GM23338 (cell line): Measurements from ENCODE around the gene CASP10. TPM values are rescaled to one million over a fixed set of nuclear protein-coding genes. Genes with fewer than 3 reads are reported as not detected.

ENCODE experiments used
- ATAC-seq: fragments of 200-7000 bp; cut with Tn5 transposase; 3 replicates; pipeline ENCODE4 v1.9.1; 2020
- DNase-seq: peaks from one replicate; pipeline ENCODE4 v3.0.0-alpha.2; 2015; ENCODE audit warnings: low spot score
- H2AFZ ChIP-seq: fragments of 200-600 bp; sonication (generic); 2 replicates; pipeline ENCODE4 v1.8.0; 2016; ENCODE audit warnings: antibody characterized with exemption, mild to moderate bottlenecking, moderate library complexity
- H3F3A ChIP-seq: fragments of 200-600 bp; sonication (generic); replicated peaks from 2 replicates; pipeline ENCODE4 v1.8.0; 2017; ENCODE audit warnings: antibody characterized with exemption, mixed run types, low read depth
- H3K27ac ChIP-seq: fragments of 200-600 bp; sonication (generic); 2 replicates; pipeline ENCODE4 v1.6.1; 2016; ENCODE audit warnings: low read depth
- H3K27me3 ChIP-seq: fragments of 200-600 bp; sonication (generic); 2 replicates; pipeline ENCODE4 v1.8.0; 2016; ENCODE audit warnings: mild to moderate bottlenecking, mixed run types, moderate library complexity; ENCODE audit not compliant: insufficient read depth
- H3K36me3 ChIP-seq: fragments of 200-600 bp; sonication (generic); 2 replicates; pipeline ENCODE4 v1.8.0; 2016; ENCODE audit warnings: mild to moderate bottlenecking; ENCODE audit not compliant: insufficient read depth
- H3K4me1 ChIP-seq: fragments of 200-600 bp; sonication (generic); 2 replicates; pipeline ENCODE4 v1.8.0; 2016; ENCODE audit warnings: mild to moderate bottlenecking, moderate library complexity; ENCODE audit not compliant: insufficient read depth
- H3K4me2 ChIP-seq: fragments of 200-600 bp; sonication (generic); 2 replicates; pipeline ENCODE4 v1.7.1; 2017; ENCODE audit warnings: mixed run types
- H3K4me3 ChIP-seq: fragments of 200-600 bp; sonication (generic); 2 replicates; pipeline ENCODE4 v1.6.1; 2016; ENCODE audit warnings: mixed run types
- H3K79me2 ChIP-seq: fragments of 200-600 bp; sonication (generic); replicated peaks from 2 replicates; pipeline ENCODE4 v1.8.0; 2017; ENCODE audit warnings: mild to moderate bottlenecking; ENCODE audit not compliant: insufficient read depth
- H3K9me2 ChIP-seq: fragments of 200-600 bp; sonication (generic); 2 replicates; pipeline ENCODE4 v1.8.0; 2017; ENCODE audit not compliant: insufficient read depth
- H4K20me1 ChIP-seq: fragments of 200-600 bp; sonication (generic); replicated peaks from 2 replicates; pipeline ENCODE4 v1.8.0; 2017; ENCODE audit warnings: mild to moderate bottlenecking; ENCODE audit not compliant: insufficient read depth
- H3K27ac Mint-ChIP-seq: 2 replicates; pipeline ENCODE4 v1.8.0; 2020; ENCODE audit warnings: inconsistent platforms, mild to moderate bottlenecking, moderate library complexity, mixed read lengths
- H3K27me3 Mint-ChIP-seq: 3 replicates; pipeline ENCODE4 v1.8.0; 2022; ENCODE audit warnings: low read depth, mild to moderate bottlenecking, moderate library complexity, mixed read lengths, inconsistent platforms; ENCODE audit not compliant: insufficient read depth, poor library complexity
- H3K36me3 Mint-ChIP-seq: 3 replicates; pipeline ENCODE4 v1.8.0; 2021; ENCODE audit warnings: low read depth, mild to moderate bottlenecking, inconsistent platforms, moderate library complexity, mixed read lengths
- H3K4me1 Mint-ChIP-seq: 3 replicates; pipeline ENCODE4 v1.8.0; 2020; ENCODE audit warnings: mild to moderate bottlenecking, inconsistent platforms, mixed read lengths
- H3K4me3 Mint-ChIP-seq: 3 replicates; pipeline ENCODE4 v1.8.0; 2021; ENCODE audit warnings: moderate library complexity, mild to moderate bottlenecking, inconsistent platforms, mixed read lengths
- H3K9me3 Mint-ChIP-seq: 3 replicates; pipeline ENCODE4 v1.8.0; 2020; ENCODE audit warnings: moderate library complexity, mild to moderate bottlenecking, inconsistent platforms, mixed read lengths
- EZH2 ChIP-seq: fragments of 200-600 bp; sonication (generic); IDR thresholded peaks from one replicate; pipeline ENCODE4 v1.8.0; 2017; ENCODE audit warnings: antibody characterized with exemption, mild to moderate bottlenecking, low read depth; ENCODE audit not compliant: unreplicated experiment
- EZH2phosphoT487 ChIP-seq: fragments of 200-600 bp; sonication (generic); IDR thresholded peaks from one replicate; pipeline ENCODE4 v1.8.1; 2018; ENCODE audit warnings: antibody characterized with exemption; ENCODE audit not compliant: unreplicated experiment
- NANOG ChIP-seq: IDR thresholded peaks from 2 replicates; pipeline ENCODE4 v1.6.1; 2016; ENCODE audit warnings: antibody characterized with exemption, borderline replicate concordance
- ZNF114 ChIP-seq: fragments of 250-450 bp; sonication (Bioruptor Pico); IDR thresholded peaks from 2 replicates; pipeline ENCODE4 v1.5.0; 2020; ENCODE audit warnings: mild to moderate bottlenecking, moderate library complexity
- ZNF331 ChIP-seq: fragments of 250-450 bp; sonication (Bioruptor Pico); IDR thresholded peaks from 2 replicates; pipeline ENCODE4 v1.5.0; 2020; ENCODE audit warnings: low read depth, mild to moderate bottlenecking, moderate library complexity
- polyA plus RNA-seq: library from polyadenylated mRNA; unstranded; fragments of >200 nt; fragmentation: Nextera tagmentation; extraction: Ambion mirVana; gene quantifications from 2 replicates; pipeline ENCODE4 v1.2.1, GENCODE V29; 2016
- total RNA-seq: library from RNA; depleted of rRNA; stranded (reverse); fragments of >200 nt; shearing (Covaris generic); gene quantifications from 2 replicates; pipeline ENCODE4 v1.2.3, GENCODE V29; 2014
- TF ChIP-seq, protein P1 (sequence below): fragments of 250-450 bp; sonication (Bioruptor Pico); IDR thresholded peaks from 2 replicates; pipeline ENCODE4 v1.5.0; 2020; ENCODE audit warnings: mild to moderate bottlenecking, moderate library complexity
- TF ChIP-seq, protein P2 (sequence below): IDR thresholded peaks from one replicate; pipeline ENCODE4 v1.6.1; 2018; ENCODE audit warnings: antibody characterized with exemption; ENCODE audit not compliant: unreplicated experiment
- TF ChIP-seq, protein P3 (sequence below): IDR thresholded peaks from 2 replicates; pipeline ENCODE4 v1.6.1; 2016; ENCODE audit warnings: antibody characterized with exemption

CASP10 gene
- total and polyA plus RNA-seq, 2 experiments from 2014 or later = 1.9 to 3.5 TPM

DNA sequence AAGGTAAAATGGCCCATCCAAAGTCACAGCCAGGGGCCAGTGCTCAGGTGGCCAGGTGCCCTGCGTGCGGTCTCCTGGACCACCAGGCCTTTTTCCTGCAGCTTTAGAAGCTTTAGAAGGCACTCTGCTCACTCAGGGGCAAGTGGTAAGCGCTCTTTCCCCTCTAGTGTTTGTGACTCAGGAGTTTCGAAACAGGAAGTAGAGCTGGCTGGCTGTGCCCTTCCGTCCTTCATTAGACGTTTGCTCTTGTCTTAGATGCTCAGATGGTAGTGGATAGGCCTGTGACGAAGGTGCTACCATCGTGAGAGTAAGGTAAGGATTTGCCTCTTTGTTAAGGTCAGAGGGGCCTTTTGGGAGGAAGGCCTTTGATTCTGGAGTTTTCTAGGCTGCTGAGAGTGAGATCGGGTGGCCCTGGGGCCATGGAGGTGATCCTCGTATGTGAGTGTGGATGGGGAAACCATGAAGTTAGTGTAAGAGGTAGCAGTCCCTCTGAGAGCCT, 77.4 kb downstream of the CASP10 start, which contains the start of gene CASP8 (continued):
- TF ChIP-seq, protein P1, sequence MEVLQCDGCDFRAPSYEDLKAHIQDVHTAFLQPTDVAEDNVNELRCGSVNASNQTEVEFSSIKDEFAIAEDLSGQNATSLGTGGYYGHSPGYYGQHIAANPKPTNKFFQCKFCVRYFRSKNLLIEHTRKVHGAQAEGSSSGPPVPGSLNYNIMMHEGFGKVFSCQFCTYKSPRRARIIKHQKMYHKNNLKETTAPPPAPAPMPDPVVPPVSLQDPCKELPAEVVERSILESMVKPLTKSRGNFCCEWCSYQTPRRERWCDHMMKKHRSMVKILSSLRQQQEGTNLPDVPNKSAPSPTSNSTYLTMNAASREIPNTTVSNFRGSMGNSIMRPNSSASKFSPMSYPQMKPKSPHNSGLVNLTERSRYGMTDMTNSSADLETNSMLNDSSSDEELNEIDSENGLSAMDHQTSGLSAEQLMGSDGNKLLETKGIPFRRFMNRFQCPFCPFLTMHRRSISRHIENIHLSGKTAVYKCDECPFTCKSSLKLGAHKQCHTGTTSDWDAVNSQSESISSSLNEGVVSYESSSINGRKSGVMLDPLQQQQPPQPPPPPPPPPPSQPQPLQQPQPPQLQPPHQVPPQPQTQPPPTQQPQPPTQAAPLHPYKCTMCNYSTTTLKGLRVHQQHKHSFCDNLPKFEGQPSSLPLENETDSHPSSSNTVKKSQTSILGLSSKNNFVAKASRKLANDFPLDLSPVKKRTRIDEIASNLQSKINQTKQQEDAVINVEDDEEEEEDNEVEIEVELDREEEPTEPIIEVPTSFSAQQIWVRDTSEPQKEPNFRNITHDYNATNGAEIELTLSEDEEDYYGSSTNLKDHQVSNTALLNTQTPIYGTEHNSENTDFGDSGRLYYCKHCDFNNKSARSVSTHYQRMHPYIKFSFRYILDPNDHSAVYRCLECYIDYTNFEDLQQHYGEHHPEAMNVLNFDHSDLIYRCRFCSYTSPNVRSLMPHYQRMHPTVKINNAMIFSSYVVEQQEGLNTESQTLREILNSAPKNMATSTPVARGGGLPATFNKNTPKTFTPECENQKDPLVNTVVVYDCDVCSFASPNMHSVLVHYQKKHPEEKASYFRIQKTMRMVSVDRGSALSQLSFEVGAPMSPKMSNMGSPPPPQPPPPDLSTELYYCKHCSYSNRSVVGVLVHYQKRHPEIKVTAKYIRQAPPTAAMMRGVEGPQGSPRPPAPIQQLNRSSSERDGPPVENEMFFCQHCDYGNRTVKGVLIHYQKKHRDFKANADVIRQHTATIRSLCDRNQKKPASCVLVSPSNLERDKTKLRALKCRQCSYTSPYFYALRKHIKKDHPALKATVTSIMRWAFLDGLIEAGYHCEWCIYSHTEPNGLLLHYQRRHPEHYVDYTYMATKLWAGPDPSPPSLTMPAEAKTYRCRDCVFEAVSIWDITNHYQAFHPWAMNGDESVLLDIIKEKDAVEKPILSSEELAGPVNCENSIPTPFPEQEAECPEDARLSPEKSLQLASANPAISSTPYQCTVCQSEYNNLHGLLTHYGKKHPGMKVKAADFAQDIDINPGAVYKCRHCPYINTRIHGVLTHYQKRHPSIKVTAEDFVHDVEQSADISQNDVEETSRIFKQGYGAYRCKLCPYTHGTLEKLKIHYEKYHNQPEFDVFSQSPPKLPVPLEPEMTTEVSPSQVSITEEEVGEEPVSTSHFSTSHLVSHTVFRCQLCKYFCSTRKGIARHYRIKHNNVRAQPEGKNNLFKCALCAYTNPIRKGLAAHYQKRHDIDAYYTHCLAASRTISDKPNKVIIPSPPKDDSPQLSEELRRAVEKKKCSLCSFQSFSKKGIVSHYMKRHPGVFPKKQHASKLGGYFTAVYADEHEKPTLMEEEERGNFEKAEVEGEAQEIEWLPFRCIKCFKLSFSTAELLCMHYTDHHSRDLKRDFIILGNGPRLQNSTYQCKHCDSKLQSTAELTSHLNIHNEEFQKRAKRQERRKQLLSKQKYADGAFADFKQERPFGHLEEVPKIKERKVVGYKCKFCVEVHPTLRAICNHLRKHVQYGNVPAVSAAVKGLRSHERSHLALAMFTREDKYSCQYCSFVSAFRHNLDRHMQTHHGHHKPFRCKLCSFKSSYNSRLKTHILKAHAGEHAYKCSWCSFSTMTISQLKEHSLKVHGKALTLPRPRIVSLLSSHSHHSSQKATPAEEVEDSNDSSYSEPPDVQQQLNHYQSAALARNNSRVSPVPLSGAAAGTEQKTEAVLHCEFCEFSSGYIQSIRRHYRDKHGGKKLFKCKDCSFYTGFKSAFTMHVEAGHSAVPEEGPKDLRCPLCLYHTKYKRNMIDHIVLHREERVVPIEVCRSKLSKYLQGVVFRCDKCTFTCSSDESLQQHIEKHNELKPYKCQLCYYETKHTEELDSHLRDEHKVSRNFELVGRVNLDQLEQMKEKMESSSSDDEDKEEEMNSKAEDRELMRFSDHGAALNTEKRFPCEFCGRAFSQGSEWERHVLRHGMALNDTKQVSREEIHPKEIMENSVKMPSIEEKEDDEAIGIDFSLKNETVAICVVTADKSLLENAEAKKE (CRISPR knock-in tag) = no peak

DNA sequence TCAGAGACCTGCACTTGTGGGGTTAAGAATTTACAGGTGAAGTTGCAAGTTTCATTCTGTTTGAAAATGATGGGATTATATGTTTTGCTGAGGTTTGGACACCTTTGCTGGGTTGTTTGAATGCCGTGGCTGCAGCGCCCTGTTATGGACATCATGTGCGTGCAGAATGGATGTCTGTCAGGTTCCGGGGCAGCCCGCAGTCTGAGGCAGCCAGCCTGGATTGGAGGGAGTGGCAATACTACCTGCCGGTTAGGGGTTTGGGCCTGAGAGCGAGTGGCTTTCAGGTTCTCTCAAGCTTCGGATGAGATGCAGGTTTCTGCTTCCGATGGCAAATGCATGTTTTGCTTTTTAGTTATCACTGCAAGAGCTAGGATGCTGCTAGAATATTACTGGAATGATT, 78.5 kb downstream of the CASP10 start:
- H3K27me3 ChIP-seq = no peaks in the 10 kb centered on the region

More for the DNA sequence above, 78.5 kb downstream of the CASP10 start:
- Mint-ChIP-seq H3K4me3 (no peak overlapping the region), H3K27ac (no peak overlapping the region), H3K27me3 (peaks cover 8% of the 10 kb centered on the region), H3K9me3 (no peaks in the 10 kb centered on the region), H3K36me3 (0 out of 3 replicates have a peak, but pooled peaks cover 2% of the 10 kb centered on the region), H3K4me1 (peaks cover 22% of the 10 kb centered on the region)
- no peak overlapping the region for H3K27ac ChIP-seq
- no peak overlapping the region for H2AFZ ChIP-seq
- DNase-seq = peak; percentile 24
- H3K9me2 ChIP-seq = 0 out of 2 replicates have a peak, but pooled peaks cover 5% of the 10 kb centered on the region
- no peak overlapping the region for H3K4me3 ChIP-seq
- H3K36me3 ChIP-seq = no peaks in the 10 kb centered on the region
- no peaks in the 10 kb centered on the region for H3K79me2 ChIP-seq
- TF ChIP-seq EZH2 = no peak
- TF ChIP-seq NANOG = no peak
- TF ChIP-seq, protein P2, sequence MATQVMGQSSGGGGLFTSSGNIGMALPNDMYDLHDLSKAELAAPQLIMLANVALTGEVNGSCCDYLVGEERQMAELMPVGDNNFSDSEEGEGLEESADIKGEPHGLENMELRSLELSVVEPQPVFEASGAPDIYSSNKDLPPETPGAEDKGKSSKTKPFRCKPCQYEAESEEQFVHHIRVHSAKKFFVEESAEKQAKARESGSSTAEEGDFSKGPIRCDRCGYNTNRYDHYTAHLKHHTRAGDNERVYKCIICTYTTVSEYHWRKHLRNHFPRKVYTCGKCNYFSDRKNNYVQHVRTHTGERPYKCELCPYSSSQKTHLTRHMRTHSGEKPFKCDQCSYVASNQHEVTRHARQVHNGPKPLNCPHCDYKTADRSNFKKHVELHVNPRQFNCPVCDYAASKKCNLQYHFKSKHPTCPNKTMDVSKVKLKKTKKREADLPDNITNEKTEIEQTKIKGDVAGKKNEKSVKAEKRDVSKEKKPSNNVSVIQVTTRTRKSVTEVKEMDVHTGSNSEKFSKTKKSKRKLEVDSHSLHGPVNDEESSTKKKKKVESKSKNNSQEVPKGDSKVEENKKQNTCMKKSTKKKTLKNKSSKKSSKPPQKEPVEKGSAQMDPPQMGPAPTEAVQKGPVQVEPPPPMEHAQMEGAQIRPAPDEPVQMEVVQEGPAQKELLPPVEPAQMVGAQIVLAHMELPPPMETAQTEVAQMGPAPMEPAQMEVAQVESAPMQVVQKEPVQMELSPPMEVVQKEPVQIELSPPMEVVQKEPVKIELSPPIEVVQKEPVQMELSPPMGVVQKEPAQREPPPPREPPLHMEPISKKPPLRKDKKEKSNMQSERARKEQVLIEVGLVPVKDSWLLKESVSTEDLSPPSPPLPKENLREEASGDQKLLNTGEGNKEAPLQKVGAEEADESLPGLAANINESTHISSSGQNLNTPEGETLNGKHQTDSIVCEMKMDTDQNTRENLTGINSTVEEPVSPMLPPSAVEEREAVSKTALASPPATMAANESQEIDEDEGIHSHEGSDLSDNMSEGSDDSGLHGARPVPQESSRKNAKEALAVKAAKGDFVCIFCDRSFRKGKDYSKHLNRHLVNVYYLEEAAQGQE = no peak
- TF ChIP-seq EZH2phosphoT487 = no peak
- no peak for TF ChIP-seq ZNF114 (CRISPR knock-in tag)
- TF ChIP-seq, protein P3, sequence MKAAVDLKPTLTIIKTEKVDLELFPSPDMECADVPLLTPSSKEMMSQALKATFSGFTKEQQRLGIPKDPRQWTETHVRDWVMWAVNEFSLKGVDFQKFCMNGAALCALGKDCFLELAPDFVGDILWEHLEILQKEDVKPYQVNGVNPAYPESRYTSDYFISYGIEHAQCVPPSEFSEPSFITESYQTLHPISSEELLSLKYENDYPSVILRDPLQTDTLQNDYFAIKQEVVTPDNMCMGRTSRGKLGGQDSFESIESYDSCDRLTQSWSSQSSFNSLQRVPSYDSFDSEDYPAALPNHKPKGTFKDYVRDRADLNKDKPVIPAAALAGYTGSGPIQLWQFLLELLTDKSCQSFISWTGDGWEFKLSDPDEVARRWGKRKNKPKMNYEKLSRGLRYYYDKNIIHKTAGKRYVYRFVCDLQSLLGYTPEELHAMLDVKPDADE = no peak
- no peak for TF ChIP-seq ZNF331 (CRISPR knock-in tag)
- H4K20me1 ChIP-seq = no peaks in the 10 kb centered on the region
- no peak overlapping the region for H3K4me2 ChIP-seq
- no peak for ATAC-seq
- H3K4me1 ChIP-seq = peaks cover 19% of the 10 kb centered on the region
- H3F3A ChIP-seq = no peaks in the 10 kb centered on the region
